HG03025 (cell line): ENCODE measurements around the gene MTHFR.

Source experiments
- ATAC-seq: cut with Tn5 transposase; IDR thresholded peaks from one replicate; pipeline ENCODE4 v1.9.1; 2021; ENCODE audit warnings: mild to moderate bottlenecking, moderate library complexity; ENCODE audit not compliant: unreplicated experiment, low FRiP score

The MTHFR gene

GRCh38 chr1:11799099-11799498, 6.7 kb downstream of the MTHFR start:
- ATAC-seq, result no peak

DNA sequence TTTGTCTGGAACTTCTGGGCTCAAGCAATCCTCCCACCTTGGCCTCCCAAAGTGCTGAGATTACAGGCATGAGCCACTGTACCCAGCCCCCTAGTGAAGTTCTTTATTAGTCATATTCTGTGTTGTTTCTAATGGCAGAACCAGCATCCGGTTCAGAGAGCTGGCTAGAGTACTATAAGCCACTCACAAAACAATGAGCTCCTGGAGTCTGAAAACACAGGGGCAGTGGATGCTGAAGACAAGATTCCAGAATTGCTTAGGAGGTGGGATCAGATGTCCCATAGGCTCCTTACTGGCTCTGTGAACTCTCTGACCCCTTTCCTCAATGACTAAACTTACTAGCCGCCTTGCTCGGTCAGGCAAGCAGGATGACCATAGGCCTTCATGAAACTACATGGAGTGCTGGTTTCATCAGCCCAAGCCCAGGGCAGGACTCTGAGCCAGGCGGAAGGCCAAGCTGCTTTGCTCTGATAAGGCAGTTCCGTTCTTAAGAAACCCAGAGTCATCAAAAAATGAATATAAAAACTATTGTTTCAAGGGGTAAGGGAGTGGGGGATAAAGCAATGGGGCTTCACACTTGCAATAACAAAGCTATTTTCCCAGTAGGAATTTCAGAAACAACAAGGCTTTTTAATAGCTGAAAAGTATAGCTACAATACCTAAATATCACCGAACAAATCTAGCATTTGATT, 8.1 kb downstream of the MTHFR start:
- ATAC-seq, result no peak

GRCh38 chr1:11796036-11796828, 9.5 kb downstream of the MTHFR start:
- ATAC-seq, result no peak

GRCh38 chr1:11795238-11795890, 10.4 kb downstream of the MTHFR start:
- ATAC-seq, result no peak

DNA sequence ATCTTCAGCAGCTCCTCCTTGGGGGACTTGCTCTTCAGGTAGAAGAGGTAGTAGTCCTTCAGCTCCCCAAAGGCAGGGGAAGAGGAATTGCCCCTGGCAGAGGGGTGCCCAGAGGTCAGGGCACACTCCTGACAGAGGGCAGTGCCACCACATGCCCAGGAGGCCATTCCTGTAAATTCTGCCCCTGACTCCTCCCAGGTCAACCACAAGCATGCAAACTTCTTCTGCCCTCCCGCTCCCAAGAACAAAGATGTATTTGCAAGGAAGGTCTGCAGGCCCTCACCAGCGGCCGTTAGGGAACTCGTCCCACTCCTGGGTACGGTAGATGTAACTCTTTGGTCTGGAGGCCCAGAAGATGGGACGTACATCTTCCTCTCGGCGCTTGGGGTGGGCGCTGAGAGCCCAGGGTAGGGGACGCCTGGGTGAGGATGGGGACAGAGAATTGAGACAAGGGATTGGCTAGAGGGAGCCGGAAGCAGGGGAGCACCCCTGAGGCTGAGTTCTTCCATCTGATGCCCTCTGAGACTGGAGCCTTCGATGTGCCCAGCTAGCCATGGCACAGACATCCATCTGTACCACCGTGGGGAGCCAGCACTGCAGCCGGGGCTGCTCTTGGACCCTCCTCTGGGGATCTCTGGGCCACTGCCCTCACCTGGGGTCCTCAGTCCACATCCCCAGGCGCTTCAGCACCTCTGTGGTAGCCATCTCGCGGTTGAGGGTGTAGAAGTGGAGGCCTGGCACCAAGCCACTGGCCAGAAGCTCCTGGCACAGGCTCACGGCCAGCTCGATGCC, 11.1 kb downstream of the MTHFR start:
- ATAC-seq, result no peak

GRCh38 chr1:11793819-11794218, 11.9 kb downstream of the MTHFR start:
- ATAC-seq, result no peak

DNA sequence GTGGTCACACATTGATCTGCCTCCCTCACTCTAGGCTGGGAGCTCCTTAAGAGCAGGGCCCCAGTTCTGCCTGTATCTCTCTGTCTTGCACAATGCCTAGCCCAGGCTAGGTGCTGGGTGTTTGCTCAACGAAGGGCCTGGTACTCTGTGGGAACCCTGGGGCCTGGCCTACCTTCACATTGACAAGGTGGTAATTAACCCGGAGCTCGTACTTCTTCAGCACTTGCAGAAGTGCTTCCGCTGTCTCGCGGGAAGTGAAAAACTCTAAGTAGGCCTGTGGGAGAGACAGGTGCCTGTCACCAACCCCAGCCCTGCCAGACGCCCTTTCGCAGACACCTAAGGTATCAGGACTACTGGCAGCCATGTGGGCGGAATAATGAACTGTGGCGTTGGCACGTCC, 13.7 kb downstream of the MTHFR start:
- no peak for ATAC-seq

DNA sequence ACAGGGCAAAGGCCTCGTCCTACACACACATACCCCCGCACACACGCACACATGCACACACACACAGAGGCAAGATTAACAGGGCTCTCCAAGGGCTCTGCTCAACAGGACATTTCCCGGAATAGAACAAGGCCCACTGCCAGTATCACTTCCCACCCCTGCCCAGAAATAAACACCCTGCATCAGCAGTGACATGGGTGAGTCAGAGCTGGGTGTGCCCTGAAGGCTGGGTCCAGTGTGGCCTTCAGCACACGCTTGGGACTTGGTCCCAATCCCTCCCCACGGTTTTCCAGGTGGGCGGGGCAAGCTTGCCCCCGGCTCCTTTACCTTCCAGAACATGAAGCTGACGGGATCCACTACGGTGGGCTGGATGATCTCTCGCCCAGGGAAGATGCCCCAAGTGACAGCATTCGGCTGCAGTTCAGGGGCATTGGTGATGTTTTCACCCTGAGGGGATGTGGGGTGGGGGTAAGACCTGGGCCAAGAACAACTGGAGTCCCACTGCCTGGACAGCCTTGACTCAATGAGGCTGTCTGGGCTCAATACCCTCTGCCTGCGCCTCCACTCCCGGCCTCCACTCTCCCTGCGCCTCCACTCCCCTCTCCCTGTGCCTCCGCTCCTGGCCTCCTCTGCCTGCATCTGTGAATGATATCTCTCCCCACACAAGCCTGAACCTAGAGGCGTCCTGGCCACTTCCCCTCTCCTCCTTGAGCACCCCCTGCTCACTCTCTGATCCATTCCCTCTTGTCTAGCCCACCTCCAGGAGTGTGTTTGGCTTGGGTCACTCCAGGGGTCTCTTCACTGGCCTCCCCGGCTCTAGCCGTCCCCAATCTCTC, 14.7 kb downstream of the MTHFR start:
- no peak for ATAC-seq

GRCh38 chr1:11790101-11790879, 15.5 kb downstream of the MTHFR start:
- ATAC-seq, result no peak

DNA sequence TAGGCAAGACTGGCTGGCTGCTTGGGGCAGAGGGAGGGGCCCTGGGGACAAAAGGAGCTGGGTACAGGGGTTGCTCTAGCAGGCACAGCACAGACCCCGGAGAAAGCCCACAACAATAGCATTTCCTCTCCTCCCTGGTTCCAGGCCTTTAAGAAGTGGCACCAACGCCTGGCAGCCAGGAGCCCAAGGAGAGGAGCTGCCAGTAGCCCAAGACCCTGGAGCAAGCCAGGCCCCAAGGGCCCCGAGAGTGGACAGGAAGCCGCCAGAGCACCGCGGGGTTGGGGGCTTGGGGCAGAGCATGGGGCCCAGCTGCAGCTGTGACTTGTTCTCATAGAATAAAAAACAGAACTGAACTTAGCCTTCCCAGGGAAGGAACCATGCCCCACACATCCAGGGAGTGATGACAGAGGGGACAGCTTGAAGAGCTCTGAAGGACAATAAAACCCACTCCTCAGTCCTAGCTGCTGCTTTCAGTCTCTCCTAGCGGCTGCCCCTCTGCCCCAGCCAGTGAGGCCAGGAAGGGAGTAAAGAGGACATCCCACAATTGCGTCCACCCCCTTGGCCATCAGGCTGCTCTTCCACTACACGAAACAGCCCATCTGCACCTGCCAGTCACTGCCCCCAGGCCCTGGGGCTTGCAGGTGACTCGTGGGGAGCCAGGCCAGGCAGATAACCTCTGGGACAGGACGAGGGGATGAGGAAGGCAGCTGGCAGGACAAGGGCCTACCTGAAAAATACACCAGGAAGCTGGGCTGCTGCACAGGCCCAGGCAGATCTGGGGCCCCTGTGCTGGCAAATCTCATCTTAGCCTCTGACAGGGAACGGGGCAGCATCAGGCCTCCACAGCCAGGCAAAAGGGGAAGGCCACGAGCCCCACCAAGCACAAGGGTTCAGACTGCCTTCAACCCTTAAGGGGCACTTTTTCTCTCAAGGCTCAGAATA, 16.4 kb downstream of the MTHFR start:
- no peak for ATAC-seq

- no peak for ATAC-seq
These were observed 17.2 kb downstream of the MTHFR start for GRCh38 chr1:11788549-11789053.

DNA sequence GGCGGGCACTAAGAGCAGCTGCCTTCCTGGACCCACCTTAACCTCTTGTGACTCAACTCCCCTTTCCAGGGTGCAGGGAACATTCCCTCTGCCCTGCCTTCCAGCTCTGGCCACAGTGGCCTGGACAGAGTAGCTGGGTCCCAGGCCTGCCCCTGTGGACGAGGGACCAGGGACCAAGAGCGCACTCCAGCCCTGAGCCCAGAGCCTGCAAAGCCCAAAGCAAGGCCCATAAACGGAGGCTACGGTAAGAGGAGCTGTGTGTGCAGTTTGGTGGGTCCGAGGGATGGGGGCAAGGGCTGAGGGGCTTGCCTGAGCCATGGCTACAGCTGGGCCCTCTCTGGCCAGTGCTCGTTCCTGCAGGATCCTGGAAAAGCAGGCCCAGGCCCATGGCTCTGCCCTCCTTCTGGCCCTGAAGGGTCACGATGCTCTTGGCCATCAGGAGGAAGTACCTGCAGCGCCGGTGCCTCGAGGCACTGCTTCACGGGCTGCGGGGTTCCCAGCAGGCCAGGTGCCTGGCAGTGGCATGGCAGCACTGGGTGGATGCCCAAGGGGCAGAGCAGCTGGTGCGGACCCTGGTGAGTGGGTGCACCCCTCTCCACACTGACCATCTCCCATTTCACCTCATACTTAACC, 17.8 kb downstream of the MTHFR start:
- no peak for ATAC-seq

DNA sequence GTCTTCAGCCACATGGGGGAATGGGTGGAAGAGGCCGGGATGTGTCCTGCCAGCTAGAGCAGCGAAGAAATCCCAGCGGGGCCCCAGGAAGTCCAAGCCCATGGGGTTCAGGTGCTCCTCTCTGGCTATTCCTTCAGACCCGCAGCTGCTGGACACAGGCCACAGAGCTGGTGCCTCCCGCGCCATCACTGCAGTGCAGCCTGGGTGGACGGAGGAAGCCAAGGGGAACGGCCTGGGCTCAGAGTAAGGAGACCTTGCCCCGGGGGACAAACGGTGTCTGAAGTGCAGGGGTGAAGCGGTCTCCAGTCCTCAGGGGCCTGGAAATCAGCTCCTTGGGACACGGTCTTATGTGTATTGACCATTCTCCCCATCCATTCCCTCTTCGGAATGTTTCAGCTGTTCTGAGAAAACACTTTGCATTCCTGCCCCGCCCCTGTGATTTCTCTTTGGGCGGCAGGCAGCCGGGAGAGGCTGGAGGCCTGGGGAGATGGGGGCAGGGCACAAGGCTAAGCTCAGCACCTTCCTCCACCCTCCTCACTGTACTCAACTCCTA, 18.4 kb downstream of the MTHFR start:
- no peak for ATAC-seq

DNA sequence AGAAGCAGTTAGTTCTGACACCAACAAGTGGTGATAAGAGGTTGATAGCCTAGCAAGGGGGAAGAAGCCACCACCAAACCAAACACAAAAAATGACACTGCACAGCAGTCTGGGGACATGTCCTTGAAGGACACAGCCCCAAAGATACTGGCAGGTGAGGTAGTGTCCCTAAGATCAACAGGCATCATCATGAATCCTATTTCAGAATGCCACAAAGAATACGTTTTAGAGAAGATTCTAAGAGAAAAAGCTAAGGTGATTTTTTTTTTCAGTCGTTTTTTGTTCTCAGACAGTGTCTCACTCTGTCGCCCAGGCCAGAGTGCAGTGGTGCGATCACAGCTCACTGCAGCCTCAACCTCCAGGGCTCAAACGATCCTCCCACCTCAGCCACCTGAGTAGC, 19.6 kb downstream of the MTHFR start:
- no peak for ATAC-seq

DNA sequence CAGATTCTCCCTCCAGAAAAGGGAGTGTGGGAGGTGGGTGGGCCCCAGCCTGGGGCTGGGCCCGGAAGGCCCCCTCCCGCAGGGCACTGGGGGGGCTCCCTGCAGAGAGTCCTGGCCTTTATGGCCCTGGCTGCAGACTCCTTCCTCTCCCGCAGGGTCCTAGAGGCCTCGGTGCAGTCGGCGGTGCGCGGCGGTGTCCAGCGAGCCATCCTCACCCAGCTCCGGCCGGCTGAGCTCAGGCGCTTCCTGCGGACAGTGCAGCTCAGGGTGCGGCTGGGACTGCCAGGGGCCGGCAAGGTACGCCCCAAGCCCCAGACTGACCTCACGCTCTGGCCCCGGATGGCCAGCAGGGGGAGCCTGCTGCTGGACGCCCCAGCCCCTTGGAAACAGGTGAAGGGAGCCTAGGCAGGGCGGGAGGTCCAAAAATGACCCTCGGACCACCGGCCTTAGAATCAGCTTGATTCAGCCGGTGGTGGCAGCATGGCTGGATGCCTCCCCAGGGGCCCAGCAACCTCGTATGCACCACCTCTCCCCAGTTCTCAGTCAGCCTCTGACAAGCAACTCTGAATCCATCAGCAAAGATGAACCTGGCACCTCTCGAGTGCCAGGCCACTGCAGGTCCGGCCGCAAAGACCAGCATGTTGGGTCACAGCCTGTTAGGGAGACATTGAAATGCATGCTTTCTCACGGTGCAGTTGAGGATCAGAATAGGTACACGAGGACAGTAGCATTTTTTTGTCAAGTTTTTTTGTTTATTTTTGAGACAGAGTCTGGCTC, 20.6 kb downstream of the MTHFR start:
- ATAC-seq, result no peak

DNA sequence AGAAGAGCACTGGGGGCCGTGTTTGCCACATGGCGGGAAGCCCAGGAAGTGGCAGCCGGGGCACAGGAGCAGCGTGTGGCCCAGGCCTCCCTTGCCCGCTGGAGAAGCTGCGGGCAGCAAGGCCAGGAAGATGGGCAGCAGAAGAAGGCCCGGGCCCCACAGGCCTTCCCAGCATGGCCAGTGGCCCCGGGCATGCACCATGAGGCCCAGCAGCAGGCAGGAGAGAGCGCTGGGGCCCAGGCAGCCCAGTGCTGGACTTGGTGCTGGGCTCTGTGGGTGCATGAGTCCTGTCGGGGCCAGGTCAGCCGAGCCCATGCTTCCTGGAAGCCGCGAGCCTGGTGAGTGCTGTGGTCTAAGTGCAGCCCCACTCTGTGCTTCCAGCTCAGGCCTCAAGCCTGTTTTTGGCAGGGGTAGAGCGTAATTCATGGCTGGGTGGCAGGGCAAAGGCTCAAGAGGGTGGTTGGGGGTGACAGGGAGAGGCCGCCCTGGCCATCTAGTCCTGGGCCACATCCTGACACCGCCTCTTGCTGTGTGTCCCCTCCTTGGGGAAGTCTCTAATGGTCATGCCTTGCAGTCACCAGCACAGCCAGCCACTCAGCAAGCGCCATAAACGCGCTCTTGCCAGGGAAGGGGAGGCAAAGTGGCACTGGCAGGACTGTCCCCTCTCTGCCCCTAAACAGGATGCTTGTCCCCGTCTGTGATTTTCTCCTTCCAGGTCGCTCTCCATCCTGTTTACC, 21.3 kb downstream of the MTHFR start:
- ATAC-seq, result no peak
